COLO668 (cell line): ENCODE measurements around the gene GAS2L1.
"Not testable (repeated sequence)": the region's sequence is repeated elsewhere in the genome, so short reads cannot be mapped to it uniquely, and the experiment has no call there.

Experiments
- DNase-seq: peaks from one replicate; lab custom pipeline; 2025; ENCODE audit not compliant: unreplicated experiment; lab: John Stamatoyannopoulos, UW

Gene GAS2L1

GRCh38 chr22:29341056-29341848, 34.8 kb downstream of the GAS2L1 start:
- DNase-seq = no peak

DNA sequence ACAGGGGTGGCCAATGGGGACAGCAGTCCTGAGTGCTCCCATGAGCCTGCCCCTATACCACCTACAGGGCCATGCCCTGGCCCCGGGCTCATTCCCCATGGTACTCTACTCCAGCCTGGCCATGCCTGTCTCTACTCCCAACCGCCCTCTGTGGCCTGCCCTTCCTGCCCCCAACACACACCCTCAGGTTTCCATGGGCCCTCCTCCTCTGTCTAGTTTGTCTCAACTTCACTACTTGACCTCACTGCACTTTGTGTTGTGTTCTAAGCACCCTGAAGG, 35.3 kb downstream of the GAS2L1 start:
- DNase-seq = no peak

DNA sequence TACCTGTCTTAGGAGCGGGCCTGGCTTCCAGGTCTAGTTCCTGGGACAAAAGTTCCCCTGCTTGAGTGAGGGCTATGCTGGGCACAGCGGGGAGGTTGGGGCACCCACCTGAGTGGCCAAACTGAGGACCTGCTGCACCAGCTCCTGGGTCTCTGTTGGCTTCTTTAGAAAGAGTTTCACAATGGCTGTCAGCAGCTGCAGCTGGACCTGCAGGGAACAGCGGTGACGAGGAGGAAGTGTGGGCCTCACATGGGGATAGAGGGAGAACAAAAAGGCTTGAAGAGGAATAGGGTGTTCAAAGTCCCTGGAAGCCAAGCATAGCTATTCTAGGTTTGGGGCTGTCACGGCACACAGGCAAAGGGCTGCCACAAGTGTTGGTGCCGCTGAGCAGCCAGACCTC, 35.7 kb downstream of the GAS2L1 start:
- DNase-seq = no peak

DNA sequence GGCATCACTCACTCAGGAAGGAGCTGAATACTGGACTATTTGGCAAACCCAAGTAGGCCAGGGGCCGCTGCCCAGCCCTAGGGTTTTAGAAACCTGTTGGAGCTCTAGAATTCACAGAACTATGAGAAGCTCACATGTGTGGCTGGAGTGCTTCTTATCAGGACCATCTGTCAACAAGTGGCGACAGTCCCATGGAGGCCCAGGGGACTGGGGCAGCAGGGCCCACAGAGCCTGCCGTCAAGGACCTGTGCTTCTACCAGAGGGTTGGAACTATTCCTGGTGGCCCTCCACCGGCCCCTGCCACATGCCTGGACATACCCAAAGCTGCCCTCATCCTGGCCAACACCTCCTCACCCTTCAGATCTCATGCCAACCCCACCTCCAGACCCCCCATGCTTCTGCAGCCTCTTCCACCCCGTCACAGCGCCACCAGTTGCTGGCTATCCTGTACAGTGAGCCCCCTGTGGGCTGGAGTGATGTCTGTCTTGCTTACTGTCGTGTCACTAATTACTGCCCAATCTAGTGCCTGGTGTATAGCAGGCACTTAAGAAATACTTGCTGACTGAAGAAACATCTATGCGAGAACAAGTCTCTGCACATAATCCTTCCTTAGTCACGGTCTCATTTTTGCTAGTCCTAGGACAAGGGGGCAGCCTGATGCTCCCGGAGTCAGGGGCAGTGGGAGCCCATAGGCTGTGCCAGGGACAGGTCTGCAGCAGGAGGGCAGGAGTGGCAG, 36.3 kb downstream of the GAS2L1 start:
- DNase-seq = no peak

GRCh38 chr22:29343313-29343805, 36.9 kb downstream of the GAS2L1 start:
- peak; percentile 6 for DNase-seq

GRCh38 chr22:29344137-29344536, 37.7 kb downstream of the GAS2L1 start:
- peak; percentile 74 for DNase-seq

- DNase-seq = not testable (repeated sequence)
These were observed 38.4 kb downstream of the GAS2L1 start for GRCh38 chr22:29344889-29345288.

- DNase-seq = no peak
These were observed 39.5 kb downstream of the GAS2L1 start for GRCh38 chr22:29345932-29346331.

- no peak for DNase-seq
These were observed 40.2 kb downstream of the GAS2L1 start for GRCh38 chr22:29346659-29347058.

GRCh38 chr22:29348041-29348440, 41.6 kb downstream of the GAS2L1 start:
- no peak for DNase-seq

DNA sequence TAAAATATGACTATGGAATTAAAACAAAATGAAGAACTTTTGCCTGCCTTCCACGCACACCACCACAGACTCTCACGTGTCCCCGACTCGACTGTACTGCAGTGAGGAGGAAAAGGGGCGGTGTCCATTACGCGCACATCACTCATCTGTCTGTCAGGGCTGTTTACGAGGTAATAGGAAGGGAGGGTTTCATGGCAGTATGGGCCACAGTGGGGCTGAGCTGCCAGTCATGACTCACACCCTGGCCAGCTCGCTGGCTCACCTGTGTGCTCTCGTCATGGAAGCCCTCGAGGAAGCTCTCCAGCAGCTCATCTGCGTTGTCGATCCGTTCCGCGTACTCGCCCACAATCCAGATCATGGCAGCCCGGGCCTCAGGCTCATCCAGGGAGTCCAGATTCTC, 42.5 kb downstream of the GAS2L1 start:
- no peak for DNase-seq

- no peak for DNase-seq
These were observed 44.6 kb downstream of the GAS2L1 start for GRCh38 chr22:29351042-29351441.

GRCh38 chr22:29351891-29352290, 45.4 kb downstream of the GAS2L1 start:
- DNase-seq = no peak

GRCh38 chr22:29352778-29353177, 46.3 kb downstream of the GAS2L1 start:
- DNase-seq = no peak

DNA sequence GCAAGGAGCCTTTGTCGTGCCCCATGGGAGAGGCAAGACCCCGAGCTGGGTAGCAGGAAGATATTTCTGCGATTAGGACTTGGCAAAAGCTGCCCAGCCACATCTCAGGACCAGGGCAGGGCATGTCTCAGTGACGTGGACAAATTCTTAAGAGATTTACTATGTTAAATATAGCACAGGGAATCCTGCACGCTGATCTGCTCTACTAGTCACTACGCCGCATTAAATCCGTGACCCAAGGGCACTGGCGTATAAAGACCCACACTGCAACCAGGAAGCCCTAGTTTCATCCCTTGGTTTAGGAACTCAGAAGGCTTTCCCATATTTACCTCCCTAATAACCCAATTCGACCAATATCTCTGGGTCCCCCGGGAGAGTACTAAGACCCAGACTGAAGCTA, 46.8 kb downstream of the GAS2L1 start:
- no peak for DNase-seq

- DNase-seq = no peak
These were observed 47.4 kb downstream of the GAS2L1 start for GRCh38 chr22:29353860-29354259.

DNA sequence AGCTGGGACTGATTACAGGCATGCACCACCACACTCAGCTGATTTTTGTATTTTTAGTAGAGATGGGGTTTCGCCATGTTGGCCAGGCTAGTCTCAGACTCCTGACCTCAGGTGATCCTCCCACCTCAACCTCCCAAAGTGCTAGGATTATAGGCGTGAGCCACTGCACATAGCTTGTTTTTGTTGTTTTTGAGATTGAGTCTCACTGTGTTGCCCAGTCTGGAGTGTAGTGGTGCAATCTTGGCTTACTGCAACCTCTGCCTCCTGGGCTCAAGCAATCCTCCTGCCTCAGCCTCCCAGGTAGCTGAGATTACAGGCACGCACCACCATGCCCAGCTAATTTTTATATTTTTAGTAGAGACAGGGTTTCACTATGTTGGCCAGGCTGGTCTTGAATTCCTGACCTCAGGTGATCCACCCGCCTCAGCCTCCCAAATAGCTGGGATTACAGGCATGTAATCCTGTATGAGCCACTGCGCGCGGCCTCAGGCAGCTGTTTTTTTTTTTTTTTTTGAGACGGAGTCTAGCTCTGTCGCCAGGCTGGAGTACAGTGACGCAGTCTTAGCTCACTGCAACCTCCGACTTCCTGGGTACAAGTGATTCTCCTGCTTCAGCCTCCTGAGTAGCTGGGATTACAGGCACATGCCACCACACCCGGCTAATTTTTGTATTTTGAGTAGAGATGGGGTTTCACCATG, 50.9 kb downstream of the GAS2L1 start:
- not testable (repeated sequence) for DNase-seq

GRCh38 chr22:29359469-29359868, 53.0 kb downstream of the GAS2L1 start:
- peak; percentile 8 for DNase-seq
